LNCAP (cell line): Measurements from ENCODE around the gene CLCN1.

Experiments
- CTCF ChIP-seq: fragments of 450-650 bp; IDR thresholded peaks from 2 replicates; pipeline ENCODE4 v1.5.1; 2017; ENCODE audit warnings: mild to moderate bottlenecking

The CLCN1 gene

GRCh38 chr7:143395187-143396149, 79.6 kb downstream of the CLCN1 start:
- no peak for TF ChIP-seq CTCF

GRCh38 chr7:143396182-143396581, 80.3 kb downstream of the CLCN1 start:
- no peak for TF ChIP-seq CTCF

GRCh38 chr7:143396625-143397556, 81.0 kb downstream of the CLCN1 start:
- no peak for TF ChIP-seq CTCF

GRCh38 chr7:143397710-143398530, 82.0 kb downstream of the CLCN1 start:
- no peak for TF ChIP-seq CTCF

GRCh38 chr7:143398616-143399015, 82.7 kb downstream of the CLCN1 start:
- no peak for TF ChIP-seq CTCF

- TF ChIP-seq CTCF: no peak
Observed at GRCh38 chr7:143399151-143399550, 83.2 kb downstream of the CLCN1 start.

GRCh38 chr7:143399642-143400041, 83.7 kb downstream of the CLCN1 start:
- no peak for TF ChIP-seq CTCF
